HG03571 (cell line): ENCODE data around the gene ZDHHC14.

ENCODE experiments used
- ATAC-seq: cut with Tn5 transposase; IDR thresholded peaks from one replicate; pipeline ENCODE4 v1.9.1; 2021; ENCODE audit not compliant: unreplicated experiment

ZDHHC14 gene

GRCh38 chr6:157726892-157727628 is 346.1 kb downstream of the ZDHHC14 start:
- no peak for ATAC-seq
